ENCODE data around the gene SHISAL1. TPM values are rescaled to one million over a fixed set of nuclear protein-coding genes. Genes with fewer than 3 reads are reported as not detected.

The SHISAL1 gene
- total RNA-seq, 3 donors from 2014 or later: 0.32 to 1.2 (median 0.33) TPM

DNA sequence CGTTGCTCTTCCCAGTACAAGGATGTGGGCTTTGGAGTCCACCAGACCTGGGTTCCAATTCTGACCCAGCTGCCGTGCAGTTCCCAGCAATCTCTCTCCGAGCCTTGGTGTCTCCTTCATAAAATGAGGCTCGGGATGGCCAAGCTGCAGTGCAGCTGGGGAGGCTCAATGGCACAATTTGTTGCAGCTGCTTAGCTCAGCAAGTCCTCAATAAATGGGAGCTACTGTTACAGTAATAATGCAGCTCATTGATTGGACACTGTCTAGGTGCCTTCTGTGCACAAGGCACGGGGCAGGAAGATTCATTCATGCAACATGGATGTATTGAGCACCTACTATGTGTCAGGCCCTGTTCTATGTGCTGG is 37.1 kb downstream of the SHISAL1 start:
- intact Hi-C loops (cut with DNase I; ENCODE audit: low total_unique reads): no loop called here
- H3K4me3 ChIP-seq: no peak overlapping the region
- H3K36me3 ChIP-seq: no peaks in the 10 kb centered on the region
- H3K27me3 ChIP-seq: peaks cover 0 to 16% of the 10 kb centered on the region in 2 donors
- no peak for DNase-seq (ENCODE audit: low spot score in 2 of 2)
- TF ChIP-seq, protein P1, sequence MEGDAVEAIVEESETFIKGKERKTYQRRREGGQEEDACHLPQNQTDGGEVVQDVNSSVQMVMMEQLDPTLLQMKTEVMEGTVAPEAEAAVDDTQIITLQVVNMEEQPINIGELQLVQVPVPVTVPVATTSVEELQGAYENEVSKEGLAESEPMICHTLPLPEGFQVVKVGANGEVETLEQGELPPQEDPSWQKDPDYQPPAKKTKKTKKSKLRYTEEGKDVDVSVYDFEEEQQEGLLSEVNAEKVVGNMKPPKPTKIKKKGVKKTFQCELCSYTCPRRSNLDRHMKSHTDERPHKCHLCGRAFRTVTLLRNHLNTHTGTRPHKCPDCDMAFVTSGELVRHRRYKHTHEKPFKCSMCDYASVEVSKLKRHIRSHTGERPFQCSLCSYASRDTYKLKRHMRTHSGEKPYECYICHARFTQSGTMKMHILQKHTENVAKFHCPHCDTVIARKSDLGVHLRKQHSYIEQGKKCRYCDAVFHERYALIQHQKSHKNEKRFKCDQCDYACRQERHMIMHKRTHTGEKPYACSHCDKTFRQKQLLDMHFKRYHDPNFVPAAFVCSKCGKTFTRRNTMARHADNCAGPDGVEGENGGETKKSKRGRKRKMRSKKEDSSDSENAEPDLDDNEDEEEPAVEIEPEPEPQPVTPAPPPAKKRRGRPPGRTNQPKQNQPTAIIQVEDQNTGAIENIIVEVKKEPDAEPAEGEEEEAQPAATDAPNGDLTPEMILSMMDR (IDR thresholded peaks at IDR 0.05): no peak
- TF ChIP-seq POLR2AphosphoS5 (IDR thresholded peaks at IDR 0.05) (no peak), POLR2A (IDR thresholded peaks at IDR 0.05) (no peak)
- no peaks in the 10 kb centered on the region for H3K4me1 ChIP-seq
- H3K9me3 ChIP-seq: no peaks in the 10 kb centered on the region
- H3K27ac ChIP-seq: no peak overlapping the region

DNA sequence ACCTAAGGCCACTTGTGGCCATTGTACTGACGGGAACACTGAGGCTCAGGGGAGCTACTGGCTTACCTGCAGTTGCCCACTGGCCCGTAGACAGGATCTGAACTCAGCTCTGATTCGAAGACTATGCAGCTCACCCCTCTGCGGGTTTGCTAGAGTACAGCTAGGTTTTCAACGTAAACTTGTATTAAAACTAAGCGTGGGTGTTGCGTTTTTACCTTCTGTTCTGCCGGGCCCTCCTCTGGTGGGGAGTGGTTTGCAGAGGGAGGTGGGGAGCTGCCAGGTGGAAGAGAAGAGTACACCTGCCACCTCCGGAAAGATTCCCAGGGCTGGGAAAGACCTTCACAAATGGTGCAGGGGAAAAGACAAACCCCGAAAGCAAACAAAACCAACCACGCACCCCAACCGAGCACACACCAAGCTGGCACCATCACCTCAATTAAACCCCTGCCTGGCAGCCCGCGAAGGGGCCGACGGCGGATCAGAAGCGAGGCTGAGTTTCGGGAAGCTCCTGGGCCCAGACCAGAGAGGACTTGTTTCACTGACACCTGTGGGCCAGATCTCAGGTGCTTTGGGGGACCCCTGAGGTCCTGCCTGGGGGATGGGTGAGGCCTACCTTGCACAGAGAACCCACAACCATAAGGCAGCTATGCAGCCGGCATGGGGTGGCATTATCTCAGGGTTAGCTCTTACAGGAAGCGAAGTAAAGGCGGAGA is 37.7 kb downstream of the SHISAL1 start:
- no peak overlapping the region for H3K27ac ChIP-seq
- TF ChIP-seq POLR2A (IDR thresholded peaks at IDR 0.05) (no peak), POLR2AphosphoS5 (IDR thresholded peaks at IDR 0.05) (no peak)
- TF ChIP-seq, protein P1 (IDR thresholded peaks at IDR 0.05): no peak
- no peaks in the 10 kb centered on the region for H3K9me3 ChIP-seq
- intact Hi-C loops (cut with DNase I; ENCODE audit: low total_unique reads): no loop called here
- no peaks in the 10 kb centered on the region for H3K4me1 ChIP-seq
- H3K36me3 ChIP-seq: no peaks in the 10 kb centered on the region
- peaks cover 0 to 14% of the 10 kb centered on the region in 2 donors for H3K27me3 ChIP-seq
- no peak for DNase-seq (ENCODE audit: low spot score in 2 of 2)
- no peak overlapping the region for H3K4me3 ChIP-seq

DNA sequence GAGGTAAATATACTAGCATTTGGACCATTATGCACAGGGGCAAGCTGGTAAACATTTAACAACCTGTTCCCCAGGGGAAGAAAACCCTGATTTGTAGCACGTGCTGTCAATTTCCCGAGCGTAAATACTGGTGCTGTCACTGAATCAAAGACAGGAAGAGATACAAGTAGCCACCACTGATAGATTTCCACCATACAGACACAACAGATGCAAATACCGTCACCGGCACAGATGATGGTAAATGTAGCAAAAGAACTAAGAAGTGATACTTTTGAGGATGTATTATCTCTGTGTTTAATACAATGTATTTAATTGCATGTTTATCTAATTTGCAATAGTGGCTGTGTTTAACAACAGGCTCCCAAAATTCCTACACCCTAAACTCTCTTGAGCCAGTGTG is 39.6 kb downstream of the SHISAL1 start:
- Histone ChIP-seq H3K9me3 (no peaks in the 10 kb centered on the region), H3K4me3 (no peak overlapping the region), H3K36me3 (no peaks in the 10 kb centered on the region), H3K27ac (no peak overlapping the region), H3K27me3 (peaks cover 0 to 6% of the 10 kb centered on the region in 2 donors), H3K4me1 (no peaks in the 10 kb centered on the region)
- intact Hi-C loops (cut with DNase I; ENCODE audit: low total_unique reads): no loop called here
- DNase-seq (ENCODE audit: low spot score in 2 of 2): no peak
- TF ChIP-seq, protein P1 (IDR thresholded peaks at IDR 0.05): no peak
- TF ChIP-seq POLR2A (IDR thresholded peaks at IDR 0.05) (no peak), POLR2AphosphoS5 (IDR thresholded peaks at IDR 0.05) (no peak)

DNA sequence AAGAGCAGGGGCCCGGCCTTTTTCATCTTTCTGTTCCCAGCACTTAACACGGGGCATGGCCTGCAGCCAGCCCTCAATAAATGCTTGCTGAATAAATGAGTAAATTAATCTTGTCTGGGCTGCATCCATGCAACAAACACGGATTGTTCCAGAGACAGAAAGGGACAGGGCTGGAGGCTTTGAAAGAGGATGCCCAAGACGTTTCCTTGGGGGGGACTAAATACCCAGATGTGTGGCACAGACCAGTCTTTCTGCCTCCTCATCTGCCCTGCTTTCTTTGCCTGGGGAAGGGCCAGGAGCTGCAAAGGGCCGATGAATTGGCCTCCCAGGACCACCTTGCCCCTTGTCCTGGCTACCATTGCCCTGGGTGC is 40.4 kb downstream of the SHISAL1 start:
- Histone ChIP-seq H3K4me3 (no peak overlapping the region), H3K27me3 (peaks cover 0 to 6% of the 10 kb centered on the region in 2 donors), H3K36me3 (no peaks in the 10 kb centered on the region), H3K9me3 (no peaks in the 10 kb centered on the region), H3K4me1 (no peaks in the 10 kb centered on the region), H3K27ac (no peak overlapping the region)
- intact Hi-C loops (cut with DNase I; ENCODE audit: low total_unique reads): no loop called here
- no peak for DNase-seq (ENCODE audit: low spot score in 2 of 2)
- TF ChIP-seq POLR2A (IDR thresholded peaks at IDR 0.05) (no peak), POLR2AphosphoS5 (IDR thresholded peaks at IDR 0.05) (no peak)
- TF ChIP-seq, protein P1 (IDR thresholded peaks at IDR 0.05): no peak

DNA sequence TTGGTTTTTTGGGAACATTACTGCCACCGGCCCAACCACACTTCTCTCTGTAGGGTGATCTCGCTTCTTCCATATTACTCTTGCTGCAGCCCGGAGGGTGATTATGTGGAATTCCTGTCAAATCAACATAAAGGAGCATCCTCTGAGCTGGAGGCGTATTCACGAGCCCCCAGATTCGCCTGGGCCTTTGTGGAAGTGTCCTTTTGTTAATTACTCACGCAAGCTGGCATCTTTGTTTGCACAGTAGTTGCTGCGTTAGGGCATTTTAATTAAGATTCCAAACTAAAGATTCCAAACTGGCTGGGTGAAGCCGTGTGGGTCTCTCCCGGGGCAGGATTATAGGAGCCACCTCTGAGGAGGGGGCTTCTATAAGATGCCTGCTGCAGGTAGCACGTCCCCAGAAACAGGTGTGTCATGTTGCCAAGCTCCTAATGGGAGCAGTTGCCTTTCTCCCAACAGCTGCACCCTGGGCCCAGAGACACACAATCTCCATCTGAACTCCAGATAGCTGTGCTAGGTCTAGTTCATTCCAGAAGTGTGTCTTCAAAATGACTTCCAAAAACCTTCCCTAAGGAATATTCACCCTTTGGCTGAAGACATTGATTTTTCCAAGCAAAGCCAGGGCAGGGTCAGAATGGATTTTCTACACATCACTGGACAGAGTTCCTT is 40.9 kb downstream of the SHISAL1 start:
- H3K4me3 ChIP-seq: no peak overlapping the region
- no peaks in the 10 kb centered on the region for H3K9me3 ChIP-seq
- no peaks in the 10 kb centered on the region for H3K4me1 ChIP-seq
- no peaks in the 10 kb centered on the region for H3K36me3 ChIP-seq
- peaks cover 0 to 6% of the 10 kb centered on the region in 2 donors for H3K27me3 ChIP-seq
- intact Hi-C loops (cut with DNase I; ENCODE audit: low total_unique reads): no loop called here
- no peak overlapping the region for H3K27ac ChIP-seq
- TF ChIP-seq, protein P1 (IDR thresholded peaks at IDR 0.05): no peak
- no peak for TF ChIP-seq POLR2A (IDR thresholded peaks at IDR 0.05)
- no peak for DNase-seq (ENCODE audit: low spot score in 2 of 2)
